KMS-11 (cell line): ENCODE measurements around the gene GPS1.

ENCODE experiments used
- H2AFZ ChIP-seq: fragments of 200-600 bp; sonication (generic); 2 replicates; pipeline ENCODE4 v1.6.1; 2016; ENCODE audit warnings: antibody characterized with exemption, mixed run types, low read depth
- H3K27ac ChIP-seq: fragments of 200-600 bp; sonication (generic); 2 replicates; pipeline ENCODE4 v1.6.1; 2016; ENCODE audit warnings: mild to moderate bottlenecking, mixed run types
- H3K27me3 ChIP-seq: fragments of 200-600 bp; sonication (generic); 2 replicates; pipeline ENCODE4 v1.6.1; 2017; ENCODE audit warnings: mild to moderate bottlenecking, low read depth, mixed run types, moderate library complexity; ENCODE audit not compliant: insufficient read depth
- H3K36me3 ChIP-seq: fragments of 200-600 bp; sonication (generic); 2 replicates; pipeline ENCODE4 v1.6.1; 2017; ENCODE audit warnings: mild to moderate bottlenecking, mixed run types; ENCODE audit not compliant: insufficient read depth
- H3K4me1 ChIP-seq: fragments of 200-600 bp; sonication (generic); 2 replicates; pipeline ENCODE4 v1.6.1; 2016; ENCODE audit warnings: mild to moderate bottlenecking, low read depth, mixed run types; ENCODE audit not compliant: poor library complexity, severe bottlenecking
- H3K4me2 ChIP-seq: fragments of 200-600 bp; sonication (generic); 2 replicates; pipeline ENCODE4 v1.7.0; 2016; ENCODE audit warnings: mild to moderate bottlenecking, mixed run types
- H3K4me3 ChIP-seq: fragments of 200-600 bp; sonication (generic); IDR thresholded peaks from 2 replicates; pipeline ENCODE4 v1.6.1; 2017; ENCODE audit warnings: low read depth, low read length, mixed read lengths; ENCODE audit not compliant: insufficient read depth
- H3K79me2 ChIP-seq: fragments of 200-600 bp; sonication (generic); 2 replicates; pipeline ENCODE4 v1.6.1; 2016; ENCODE audit warnings: low read depth, mixed run types; ENCODE audit not compliant: insufficient read depth
- H3K9ac ChIP-seq: fragments of 200-600 bp; sonication (generic); 2 replicates; pipeline ENCODE4 v1.6.1; 2016; ENCODE audit warnings: mild to moderate bottlenecking, mixed run types
- H4K20me1 ChIP-seq: fragments of 200-600 bp; sonication (generic); 2 replicates; pipeline ENCODE4 v1.6.1; 2016; ENCODE audit warnings: mild to moderate bottlenecking, mixed run types; ENCODE audit not compliant: insufficient read depth
- CTCF ChIP-seq: fragments of 200-600 bp; sonication (generic); conservative IDR thresholded peaks from 2 replicates; pipeline ENCODE4 v1.6.1; 2017; ENCODE audit warnings: low read depth, mild to moderate bottlenecking, antibody characterized with exemption, low read length, moderate library complexity, mixed read lengths

The GPS1 gene

GRCh38 chr17:82065638-82066303 lies 14.1 kb downstream of the GPS1 start, which contains the start of gene DUS1L:
DUS1L (minus strand) TSS chr17:82065804; CDS start chr17:82065059, 745 bp downstream.
- Histone ChIP-seq H3K4me3 (no peak within 1 kb of the TSS), H3K4me2 (peak within 1 kb of the TSS; percentile 98), H3K9ac (peak within 1 kb of the TSS; percentile 85), H3K4me1 (peaks cover 14% of the 10 kb centered on the region), H4K20me1 (no peaks in the 10 kb centered on the region), H3K27ac (peak within 1 kb of the TSS; percentile 46), H3K36me3 (peaks cover 6% of the 10 kb centered on the region), H2AFZ (peak within 1 kb of the TSS; percentile 62), H3K79me2 (peaks cover 13% of the 10 kb centered on the region), H3K27me3 (no peaks in the 10 kb centered on the region; the same call in 1 of the 2 replicates)
- TF ChIP-seq CTCF, result no peak

- H3K4me3 ChIP-seq, result no peak overlapping the region
- H2AFZ ChIP-seq, result no peak overlapping the region
- no peak overlapping the region for H3K4me2 ChIP-seq
- no peak for TF ChIP-seq CTCF
- H3K9ac ChIP-seq, result no peak overlapping the region
- H3K4me1 ChIP-seq, result peaks cover 5% of the 10 kb centered on the region
- H3K27ac ChIP-seq, result no peak overlapping the region
- H3K36me3 ChIP-seq, result no peaks in the 10 kb centered on the region
- H3K27me3 ChIP-seq, result no peaks in the 10 kb centered on the region; the same call in 1 of the 2 replicates
- no peaks in the 10 kb centered on the region for H4K20me1 ChIP-seq
- no peaks in the 10 kb centered on the region for H3K79me2 ChIP-seq
These were observed 18.9 kb downstream of the GPS1 start for GRCh38 chr17:82070611-82071010.

GRCh38 chr17:82072827-82073226 lies 21.1 kb downstream of the GPS1 start:
- H3K36me3 ChIP-seq, result no peaks in the 10 kb centered on the region
- H2AFZ ChIP-seq, result no peak overlapping the region
- H4K20me1 ChIP-seq, result no peaks in the 10 kb centered on the region
- H3K4me3 ChIP-seq, result no peak overlapping the region
- no peaks in the 10 kb centered on the region for H3K79me2 ChIP-seq
- no peak for TF ChIP-seq CTCF
- no peak overlapping the region for H3K4me2 ChIP-seq
- H3K27ac ChIP-seq, result no peak overlapping the region
- no peaks in the 10 kb centered on the region for H3K4me1 ChIP-seq
- H3K27me3 ChIP-seq, result no peaks in the 10 kb centered on the region; the same call in 1 of the 2 replicates
- no peak overlapping the region for H3K9ac ChIP-seq

- no peak overlapping the region for H2AFZ ChIP-seq
- no peak overlapping the region for H3K4me2 ChIP-seq
- no peaks in the 10 kb centered on the region for H3K79me2 ChIP-seq
- no peaks in the 10 kb centered on the region for H3K4me1 ChIP-seq
- H4K20me1 ChIP-seq, result no peaks in the 10 kb centered on the region
- H3K36me3 ChIP-seq, result no peaks in the 10 kb centered on the region
- H3K4me3 ChIP-seq, result no peak overlapping the region
- TF ChIP-seq CTCF, result no peak
- no peaks in the 10 kb centered on the region; the same call in 1 of the 2 replicates for H3K27me3 ChIP-seq
- no peak overlapping the region for H3K27ac ChIP-seq
- no peak overlapping the region for H3K9ac ChIP-seq
These were observed 21.7 kb downstream of the GPS1 start for GRCh38 chr17:82073446-82073845.
